Keratinocyte (primary cell): ENCODE data around the gene EIF4ENIF1.

Experiments
- CTCF ChIP-seq, 3 experiments: IDR thresholded peaks in 1 of 3; conservative IDR thresholded peaks in 1 of 3; optimal IDR thresholded peaks in 1 of 3; 2 replicates in 2 of 3; 3 replicates in 1 of 3; pipeline versions ENCODE3 to v1.5.1; 2011; ENCODE audit warnings: low read length in 3 of 3, mild to moderate bottlenecking in 3 of 3, moderate library complexity in 2 of 3, control low read depth in 1 of 3, inconsistent platforms in 1 of 3; ENCODE audit not compliant: insufficient read depth in 2 of 3; ENCODE audit errors: extremely low read depth in 1 of 3
- EZH2 ChIP-seq: IDR thresholded peaks from one replicate; pipeline ENCODE4 v1.6.1; 2012; ENCODE audit warnings: inconsistent platforms, mild to moderate bottlenecking, low read length, moderate library complexity

DNA sequence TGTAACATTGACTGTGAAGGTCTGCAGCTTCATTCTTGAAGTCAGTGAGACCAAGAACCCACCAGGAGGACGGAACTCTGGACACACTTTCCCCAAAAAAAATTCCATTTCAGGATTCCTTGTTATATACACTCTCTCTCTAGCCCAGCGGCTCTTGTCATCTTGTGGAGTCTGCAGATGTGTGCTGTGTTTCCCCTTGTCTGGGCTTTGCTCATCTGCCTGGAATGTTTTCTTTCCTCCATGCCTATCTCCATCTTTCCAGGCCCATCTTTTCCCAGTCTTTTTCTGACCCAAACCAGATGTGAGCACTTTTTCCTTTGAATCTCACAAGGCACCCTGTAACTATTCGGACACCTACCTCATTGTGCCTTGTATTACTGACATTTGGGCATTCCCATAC lies 95.3 kb downstream of the EIF4ENIF1 start:
- no peak for TF ChIP-seq CTCF (optimal IDR thresholded peaks at IDR 0.05 in 1 of 3, IDR thresholded peaks at IDR 0.05 in 1 of 3, conservative IDR thresholded peaks at IDR 0.05 in 1 of 3; ENCODE audit: extremely low read depth in 1 of 3, insufficient read depth in 2 of 3, low read length in 3 of 3)
- no peak for TF ChIP-seq EZH2
